Naive thymus-derived CD8-positive, alpha-beta T cell (primary cell): ENCODE results near the gene CSK. TPM values are rescaled to one million over a fixed set of nuclear protein-coding genes. Genes with fewer than 3 reads are reported as not detected.
A peak's percentile ranks its signal among the peaks of the same experiment; 100 is the strongest.

ENCODE experiments used
- ATAC-seq, 2 donors: fragments of 150-1000 bp; cut with Tn5 transposase in 1 of 2; sonication (Bioruptor Pico), chemical (Tn5 transposase) in 1 of 2; 1 replicate in 1 of 2; 2 replicates in 1 of 2; pipeline ENCODE4 v1.10.0; 2021; ENCODE audit warnings: mild to moderate bottlenecking in 2 of 2, moderate library complexity in 2 of 2
- POLR2A ChIA-PET: fragments of 350-600 bp; sonication (Branson Sonifier 250); formaldehyde crosslinking; loops from one replicate; lab custom pipeline; 2021; ENCODE audit warnings: antibody characterized with exemption; lab: Charles Lee
- DNase-seq, 10 donors: peaks; one replicate each; pipeline versions ENCODE4 v3.0.0 to v3.0.0-alpha.2; 2020 to 2022
- H3K27ac Mint-ChIP-seq, 10 donors: one replicate each; pipeline ENCODE4 v1.8.0; 2020 to 2022; ENCODE audit warnings: mild to moderate bottlenecking in 10 of 10, mixed read lengths in 10 of 10, moderate library complexity in 4 of 10, inconsistent platforms in 1 of 10
- H3K27me3 Mint-ChIP-seq, 5 donors: one replicate each; pipeline ENCODE4 v1.8.0; 2021 to 2022; ENCODE audit warnings: mixed read lengths in 5 of 5
- H3K36me3 Mint-ChIP-seq, 3 donors: one replicate each; pipeline ENCODE4 v1.8.0; 2020 to 2022; ENCODE audit warnings: mixed read lengths in 3 of 3, mild to moderate bottlenecking in 2 of 3, inconsistent platforms in 1 of 3
- H3K4me1 Mint-ChIP-seq, 4 donors: one replicate each; pipeline ENCODE4 v1.8.0; 2021 to 2022; ENCODE audit warnings: mixed read lengths in 4 of 4
- H3K4me3 Mint-ChIP-seq, 10 donors: one replicate each; pipeline ENCODE4 v1.8.0; 2020 to 2022; ENCODE audit warnings: mild to moderate bottlenecking in 10 of 10, mixed read lengths in 10 of 10, moderate library complexity in 6 of 10, inconsistent platforms in 1 of 10
- H3K9me3 Mint-ChIP-seq, 9 donors: one replicate each; pipeline ENCODE4 v1.8.0; 2020 to 2022; ENCODE audit warnings: mixed read lengths in 9 of 9, mild to moderate bottlenecking in 3 of 9, inconsistent platforms in 1 of 9, moderate library complexity in 1 of 9
- polyA plus RNA-seq, 3 donors: library from polyadenylated mRNA; unstranded; fragments of 300-500 nt; fragmentation: Illumina TruSeq; gene quantifications; one replicate each; pipeline ENCODE4 v1.2.3, GENCODE V29; 2021
- total RNA-seq, 8 experiments: library from RNA in 2 of 8; stranded (reverse) in 2 of 8; gene quantifications; one replicate each; pipeline ENCODE4 v1.2.3 and lab custom pipeline; 2021 to 2026

CSK gene
- total and polyA plus RNA-seq, 5 experiments from 2014 or later = 70.8 to 220 (median 124) TPM

GRCh38 chr15:74789171-74789631 is 7.3 kb downstream of the CSK start:
- Mint-ChIP-seq H3K27me3 (no peaks in the 10 kb centered on the region), H3K9me3 (no peaks in the 10 kb centered on the region), H3K36me3 (peaks cover 0 to 15% (median 0%) of the 10 kb centered on the region in 3 donors), H3K4me1 (peaks cover 44 to 96% (median 85%) of the 10 kb centered on the region in 4 donors), H3K27ac (peak overlapping the region; percentile 94 to 99 (median 98)), H3K4me3 (peak overlapping the region; percentile 85 to 97 (median 93))
- POLR2A ChIA-PET = interaction anchor here (1.8 to 32.7 kb wide), 4 partner anchors 6 to 113 kb away, joined by 4 to 1300 read pairs (median 656); partner anchors contain the start of gene CSK
- ATAC-seq (no peak), DNase-seq (peak in 2 of 10 donors; percentile 35 to 39)

DNA sequence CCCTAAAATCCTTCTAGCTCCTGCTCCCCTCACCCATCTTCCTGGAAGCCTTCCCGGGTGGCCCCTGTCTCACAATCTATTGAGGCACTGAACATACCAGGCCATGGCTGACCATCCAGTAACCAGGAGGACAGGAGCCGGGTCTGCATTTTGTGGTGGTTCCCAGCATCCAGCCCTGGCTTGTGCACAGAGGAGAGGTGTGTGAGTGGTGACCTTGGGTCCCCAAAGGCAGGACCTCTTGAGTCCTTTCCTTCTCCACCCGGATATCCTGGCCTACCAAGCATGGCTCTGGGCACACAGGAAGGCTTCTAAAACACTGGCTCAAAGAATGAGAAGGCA is 7.8 kb downstream of the CSK start:
- Mint-ChIP-seq H3K36me3 (peaks cover 0 to 14% (median 0%) of the 10 kb centered on the region in 3 donors), H3K4me3 (peak overlapping the region; percentile 85 to 97 (median 93)), H3K4me1 (peaks cover 42 to 96% (median 86%) of the 10 kb centered on the region in 4 donors), H3K27ac (peak overlapping the region; percentile 94 to 99 (median 98)), H3K9me3 (no peaks in the 10 kb centered on the region), H3K27me3 (no peaks in the 10 kb centered on the region)
- DNase-seq (no peak), ATAC-seq (no peak)
- POLR2A ChIA-PET = interaction anchor here (1.8 to 32.7 kb wide), 4 partner anchors 5 to 112 kb away, joined by 4 to 1300 read pairs (median 656); partner anchors contain the start of gene CSK

DNA sequence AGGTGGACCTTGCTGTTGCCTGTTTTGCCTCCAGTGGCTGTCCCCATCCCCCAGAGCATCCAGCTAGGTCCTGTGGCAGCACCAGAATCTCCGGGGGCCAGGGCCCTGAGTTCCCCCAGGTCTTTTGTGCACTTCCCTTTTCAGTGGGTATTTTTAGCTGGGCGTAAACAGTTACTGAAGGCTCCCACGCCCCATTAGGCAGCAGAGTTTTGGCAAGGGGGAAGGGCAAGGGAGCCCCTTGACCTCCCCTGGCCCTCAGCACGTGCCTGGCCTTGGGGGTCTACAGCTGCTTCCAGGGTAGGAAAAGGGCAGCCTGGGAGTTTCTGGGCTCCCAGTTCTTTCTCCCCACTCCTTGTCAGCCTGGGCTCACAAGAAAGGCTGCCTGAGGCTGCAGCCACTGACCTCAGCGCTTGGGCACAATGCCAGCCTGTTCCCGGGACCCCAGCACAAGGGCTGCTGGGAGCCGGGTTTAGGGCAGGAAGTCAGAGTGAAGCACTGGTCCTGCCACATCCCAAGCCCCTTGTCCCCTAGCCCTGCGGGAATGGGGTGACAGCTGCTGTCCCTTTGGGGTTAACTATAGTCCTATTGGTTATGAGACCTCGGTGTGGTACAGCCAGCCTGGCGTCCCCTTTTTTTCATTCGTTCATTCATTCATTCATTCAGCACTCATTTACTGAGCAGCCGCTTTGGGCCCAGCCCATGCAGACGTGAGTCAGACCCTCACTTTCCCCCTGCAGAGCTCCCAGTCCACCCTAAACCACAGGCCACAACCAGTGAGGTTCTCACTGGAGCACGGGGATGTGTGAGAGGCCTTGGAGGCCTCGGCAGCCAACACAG is 8.4 kb downstream of the CSK start:
- Mint-ChIP-seq H3K9me3 (no peaks in the 10 kb centered on the region), H3K27me3 (no peaks in the 10 kb centered on the region), H3K36me3 (peaks cover 0 to 14% (median 0%) of the 10 kb centered on the region in 3 donors), H3K27ac (peak overlapping the region; percentile 94 to 99 (median 98)), H3K4me3 (peak overlapping the region; percentile 85 to 97 (median 93)), H3K4me1 (peaks cover 43 to 96% (median 86%) of the 10 kb centered on the region in 4 donors)
- POLR2A ChIA-PET = interaction anchor here (0.6 to 32.7 kb wide), 4 partner anchors 5 to 307 kb away, joined by 4 to 1300 read pairs (median 652); partner anchors contain the start of gene CSK
- DNase-seq = no peak
- no peak for ATAC-seq

DNA sequence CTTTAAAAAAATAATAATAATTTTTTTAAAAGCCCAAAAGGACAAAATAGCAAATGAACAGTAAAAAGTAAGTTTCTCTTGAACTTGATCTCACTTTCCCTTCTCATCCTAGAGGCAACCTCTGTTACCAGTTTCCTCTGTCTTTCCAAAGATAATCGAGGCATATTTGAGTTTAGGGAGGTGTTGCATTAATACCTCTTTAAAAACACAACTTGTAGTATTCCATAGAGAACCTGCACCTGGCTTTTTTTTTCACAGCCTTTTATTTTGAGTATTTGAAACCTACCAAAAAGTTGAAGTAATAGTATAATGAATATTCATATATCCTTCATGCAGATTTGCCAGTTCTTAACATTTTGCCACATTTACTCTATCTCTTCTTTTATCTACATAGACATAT is 9.1 kb downstream of the CSK start:
- Mint-ChIP-seq H3K4me3 (peak overlapping the region; percentile 54 to 97 (median 88)), H3K36me3 (peaks cover 0 to 16% (median 0%) of the 10 kb centered on the region in 3 donors), H3K9me3 (no peaks in the 10 kb centered on the region), H3K4me1 (peaks cover 45 to 94% (median 87%) of the 10 kb centered on the region in 4 donors), H3K27ac (peak overlapping the region; percentile 47 to 99 (median 93)), H3K27me3 (no peaks in the 10 kb centered on the region)
- DNase-seq (no peak), ATAC-seq (no peak)
- POLR2A ChIA-PET = interaction anchor here (1.8 to 32.7 kb wide), 3 partner anchors 4 to 54 kb away, joined by 4 to 1300 read pairs (median 1300); partner anchors contain the start of gene CSK

DNA sequence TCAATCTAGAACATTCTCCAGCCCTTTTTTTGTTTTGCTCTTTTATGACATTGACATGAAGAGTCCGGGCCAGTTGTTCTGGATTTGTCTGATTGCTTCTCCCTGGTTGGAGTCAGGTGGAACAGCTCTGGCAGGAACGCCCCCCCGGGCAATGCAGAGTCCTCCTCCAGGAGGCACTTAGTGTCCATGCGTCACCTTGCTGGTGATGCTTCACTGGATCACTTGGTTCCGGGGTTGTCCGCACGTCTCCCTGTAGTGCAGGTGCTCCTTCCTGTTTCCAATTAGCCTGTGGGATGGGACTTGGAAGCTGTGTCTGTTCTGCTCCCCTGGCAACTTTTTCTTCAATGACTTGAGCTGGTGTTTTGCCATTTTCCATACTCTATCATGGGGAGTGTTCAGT is 9.8 kb downstream of the CSK start:
- POLR2A ChIA-PET = interaction anchor here (1.4 to 32.7 kb wide), 5 partner anchors 3 to 177 kb away, joined by 3 to 1300 read pairs (median 5); partner anchors contain the start of genes CSK and FAM219B
- Mint-ChIP-seq H3K9me3 (no peaks in the 10 kb centered on the region), H3K36me3 (peaks cover 0 to 19% (median 0%) of the 10 kb centered on the region in 3 donors), H3K27ac (peak overlapping the region; percentile 87 to 99 (median 93)), H3K4me3 (peak overlapping the region; percentile 54 to 96 (median 84)), H3K27me3 (no peaks in the 10 kb centered on the region), H3K4me1 (peaks cover 45 to 94% (median 86%) of the 10 kb centered on the region in 4 donors)
- no peak for ATAC-seq
- no peak for DNase-seq

- Mint-ChIP-seq H3K36me3 (peaks cover 0 to 19% (median 0%) of the 10 kb centered on the region in 3 donors), H3K9me3 (no peaks in the 10 kb centered on the region), H3K27me3 (no peaks in the 10 kb centered on the region), H3K4me3 (peak overlapping the region; percentile 54 to 96 (median 84)), H3K4me1 (peaks cover 43 to 93% (median 88%) of the 10 kb centered on the region in 4 donors), H3K27ac (peak overlapping the region; percentile 87 to 99 (median 93))
- ATAC-seq = no peak
- POLR2A ChIA-PET = interaction anchor here (0.9 to 32.7 kb wide), 10 partner anchors 2 to 177 kb away, joined by 3 to 1300 read pairs (median 4); partner anchors contain the start of genes CSK, FAM219B and LMAN1L
- DNase-seq = no peak
Measured at GRCh38 chr15:74792227-74793016, 10.5 kb downstream of the CSK start.

DNA sequence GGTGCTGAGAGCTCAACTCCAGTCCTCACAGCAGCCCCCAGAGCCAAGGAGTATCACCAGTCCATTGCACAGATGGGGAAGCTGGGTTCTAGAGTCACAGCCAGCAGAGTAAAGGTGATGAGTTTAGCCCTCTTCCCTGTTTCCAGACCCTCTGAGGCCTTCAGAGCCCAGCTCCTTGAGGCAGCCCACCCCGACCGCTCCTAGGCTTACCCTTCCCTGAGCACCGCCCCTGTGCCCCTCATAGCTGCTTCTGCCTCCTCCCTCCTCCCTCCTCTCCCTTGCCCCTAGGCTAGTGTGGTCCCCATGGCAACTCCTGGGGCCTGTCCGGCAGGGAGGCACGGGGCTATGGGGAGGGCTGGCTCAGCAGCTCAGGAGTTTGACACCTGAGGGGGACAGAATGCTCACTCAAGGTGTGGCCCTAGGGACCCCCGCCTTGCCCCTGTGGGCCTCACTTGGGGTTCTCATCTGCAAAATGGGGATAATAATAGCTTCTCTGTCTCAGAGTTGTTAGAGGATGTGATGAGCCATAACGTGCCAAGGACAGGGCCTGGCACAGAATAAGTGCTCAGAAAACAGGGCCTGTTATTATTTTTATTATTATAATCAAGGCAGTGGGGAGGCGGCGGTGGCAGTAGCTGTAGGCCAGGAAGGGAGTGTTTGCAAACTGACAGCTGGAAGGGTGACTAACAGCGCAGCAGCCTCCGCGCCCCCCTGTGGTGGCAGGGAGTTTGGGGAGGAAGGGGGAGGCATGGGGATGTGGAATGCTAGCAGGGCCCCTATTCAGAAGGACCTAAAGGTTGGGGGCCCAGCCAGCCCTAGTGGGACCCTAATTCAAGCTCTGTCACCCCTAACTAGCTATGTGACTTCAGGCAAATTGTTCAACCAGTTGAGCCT is 11.5 kb downstream of the CSK start:
- DNase-seq = peak; percentile 67 to 86 (median 72)
- peaks cover 40 to 93% (median 89%) of the 10 kb centered on the region in 4 donors for H3K4me1 Mint-ChIP-seq
- H3K36me3 Mint-ChIP-seq = peaks cover 0 to 24% (median 0%) of the 10 kb centered on the region in 3 donors
- H3K9me3 Mint-ChIP-seq = no peaks in the 10 kb centered on the region
- H3K27ac Mint-ChIP-seq = peak overlapping the region; percentile 81 to 94 (median 90)
- peak overlapping the region; percentile 61 to 96 (median 82) for H3K4me3 Mint-ChIP-seq
- POLR2A ChIA-PET = interaction anchor here (0.6 to 32.7 kb wide), 11 partner anchors 2 to 166 kb away, joined by 3 to 1300 read pairs (median 4); partner anchors contain the start of genes CSK, FAM219B and LMAN1L
- no peaks in the 10 kb centered on the region for H3K27me3 Mint-ChIP-seq
- peak; percentile 46 to 48 for ATAC-seq

DNA sequence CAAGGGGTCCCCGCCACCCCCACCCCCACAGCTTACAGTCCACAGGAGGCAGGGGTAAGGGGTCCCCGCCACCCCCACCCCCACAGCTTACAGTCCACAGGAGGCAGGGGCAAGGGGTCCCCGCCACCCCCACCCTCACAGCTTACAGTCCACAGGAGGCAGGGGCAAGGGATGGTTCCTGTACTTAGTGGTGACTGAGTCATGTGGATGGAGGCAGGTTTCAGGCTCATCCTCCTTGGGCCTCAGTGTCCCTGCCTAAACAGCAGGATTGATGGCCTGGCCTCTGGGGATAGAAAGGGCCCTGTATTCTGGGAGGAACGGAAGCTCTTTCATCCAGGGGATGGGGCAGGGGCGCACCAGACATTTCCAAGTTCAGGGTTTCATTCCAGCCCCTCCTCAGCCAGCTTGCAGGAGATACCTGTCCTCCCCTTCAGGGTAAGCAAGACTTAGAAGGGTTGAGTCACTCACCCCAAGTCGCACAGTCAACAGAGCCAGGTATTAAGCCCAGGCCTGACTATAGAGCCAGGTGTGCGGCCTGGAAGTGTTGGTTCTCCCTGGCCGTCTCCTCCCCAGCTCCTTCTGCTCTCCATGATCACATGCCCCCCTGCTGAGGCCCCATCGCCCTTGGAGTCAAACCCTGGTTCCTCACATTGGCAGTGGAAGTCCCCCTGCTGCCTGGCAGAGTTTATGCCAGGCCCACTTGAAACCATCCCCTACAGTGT is 12.5 kb downstream of the CSK start:
- POLR2A ChIA-PET = interaction anchor here (0.6 to 32.7 kb wide), 5 partner anchors 0 to 162 kb away, joined by 3 to 1300 read pairs (median 3); partner anchors contain the start of gene CSK
- DNase-seq = no peak
- Mint-ChIP-seq H3K27me3 (no peaks in the 10 kb centered on the region), H3K36me3 (peaks cover 0 to 32% (median 0%) of the 10 kb centered on the region in 3 donors), H3K4me1 (peaks cover 38 to 93% (median 89%) of the 10 kb centered on the region in 4 donors), H3K4me3 (peak overlapping the region in 9 of 10 donors; percentile 32 to 78 (median 71)), H3K27ac (peak overlapping the region; percentile 85 to 96 (median 93)), H3K9me3 (no peaks in the 10 kb centered on the region)
- peak in 1 of 2 donors; percentile 19 for ATAC-seq

- H3K27me3 Mint-ChIP-seq = no peaks in the 10 kb centered on the region
- peak overlapping the region; percentile 85 to 96 (median 93) for H3K27ac Mint-ChIP-seq
- peak overlapping the region in 9 of 10 donors; percentile 32 to 78 (median 71) for H3K4me3 Mint-ChIP-seq
- peaks cover 0 to 33% (median 0%) of the 10 kb centered on the region in 3 donors for H3K36me3 Mint-ChIP-seq
- POLR2A ChIA-PET = interaction anchor here (1.6 to 32.7 kb wide), 3 partner anchors 0 to 162 kb away, joined by 3 to 1300 read pairs (median 1300); partner anchors contain the start of gene CSK
- ATAC-seq (peak; percentile 23 to 49), DNase-seq (no peak)
- H3K4me1 Mint-ChIP-seq = peaks cover 35 to 93% (median 89%) of the 10 kb centered on the region in 4 donors
- H3K9me3 Mint-ChIP-seq = no peaks in the 10 kb centered on the region
Measured at GRCh38 chr15:74794970-74795349, 13.1 kb downstream of the CSK start.

DNA sequence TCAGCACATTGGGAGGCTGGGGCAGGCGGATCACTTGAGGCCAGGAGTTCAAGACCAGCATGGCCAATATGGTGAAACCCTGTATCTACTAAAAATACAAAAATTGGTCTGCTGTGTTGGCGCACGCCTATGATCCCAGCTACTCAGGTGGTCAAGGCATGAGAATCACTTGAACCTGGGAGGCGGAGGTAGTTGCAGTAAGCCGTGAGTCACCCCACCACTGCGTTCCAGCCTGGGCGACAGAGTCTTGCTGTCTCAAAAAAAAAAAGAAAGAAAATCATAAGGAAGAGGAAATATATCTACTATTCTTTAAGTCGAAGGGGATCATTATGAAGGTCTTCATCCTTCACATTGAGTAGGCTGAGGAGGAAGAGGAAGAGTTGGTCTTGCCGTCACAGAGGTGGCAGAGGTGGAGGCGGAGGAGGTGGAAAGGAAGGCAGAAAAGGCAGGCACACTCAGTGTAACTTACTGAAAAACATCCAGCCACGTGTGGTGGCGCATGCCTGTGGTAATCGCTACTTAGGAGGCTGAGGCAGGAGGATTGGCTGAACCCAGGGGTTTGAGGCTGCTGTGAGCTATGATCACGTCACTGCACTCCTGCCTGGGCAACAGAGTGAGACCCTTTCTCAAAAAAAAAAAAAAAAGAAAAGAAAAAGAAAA is 14.2 kb downstream of the CSK start:
- POLR2A ChIA-PET = interaction anchor here (0.6 to 32.7 kb wide), 6 partner anchors 1 to 226 kb away, joined by 3 to 1300 read pairs (median 4); partner anchors contain the start of gene CSK
- ATAC-seq (peak; percentile 23 to 27), DNase-seq (peak in 4 of 10 donors; percentile 36 to 49 (median 44))
- peaks cover 0 to 41% (median 0%) of the 10 kb centered on the region in 3 donors for H3K36me3 Mint-ChIP-seq
- H3K9me3 Mint-ChIP-seq = no peaks in the 10 kb centered on the region
- no peaks in the 10 kb centered on the region for H3K27me3 Mint-ChIP-seq
- peak overlapping the region; percentile 41 to 82 (median 68) for H3K4me3 Mint-ChIP-seq
- H3K4me1 Mint-ChIP-seq = peaks cover 36 to 87% (median 85%) of the 10 kb centered on the region in 4 donors
- H3K27ac Mint-ChIP-seq = peak overlapping the region; percentile 85 to 94 (median 90)
